ENCODE measurements around the gene KCNA3.
"Not testable (repeated sequence)": the region's sequence is repeated elsewhere in the genome, so short reads cannot be mapped to it uniquely, and the experiment has no call there.

The KCNA3 gene

GRCh38 chr1:110676970-110677369 is 2.2 kb upstream of the KCNA3 start:
- DNase-seq: no peak

GRCh38 chr1:110675060-110675791 is 486 bp upstream of the KCNA3 start:
- no peak for DNase-seq

DNA sequence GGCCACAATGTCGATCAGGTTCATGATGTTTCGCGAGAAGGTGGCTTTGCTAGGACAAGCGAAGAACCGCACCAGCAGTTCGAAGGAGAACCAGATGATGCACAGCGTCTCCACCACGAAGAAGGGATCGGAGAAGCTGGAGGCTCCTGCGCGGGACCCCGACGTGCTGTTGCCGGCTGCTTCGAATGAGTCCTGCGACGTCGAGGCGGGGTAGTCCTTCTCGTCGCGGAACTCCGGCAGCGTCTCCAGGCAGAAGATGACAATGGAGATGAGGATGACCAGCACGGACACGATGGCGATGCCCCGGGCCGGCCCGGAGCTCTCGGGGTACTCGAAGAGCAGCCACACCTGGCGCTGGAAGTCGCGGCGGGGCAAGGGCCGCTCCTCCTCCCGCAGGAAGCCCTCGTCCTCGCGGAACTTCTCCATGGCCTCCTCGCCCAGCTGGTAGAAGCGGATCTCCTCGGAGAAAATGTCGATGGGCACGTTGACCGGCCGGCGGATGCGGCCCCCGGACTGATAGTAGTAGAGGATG is 869 bp downstream of the KCNA3 start:
- no peak for DNase-seq

DNA sequence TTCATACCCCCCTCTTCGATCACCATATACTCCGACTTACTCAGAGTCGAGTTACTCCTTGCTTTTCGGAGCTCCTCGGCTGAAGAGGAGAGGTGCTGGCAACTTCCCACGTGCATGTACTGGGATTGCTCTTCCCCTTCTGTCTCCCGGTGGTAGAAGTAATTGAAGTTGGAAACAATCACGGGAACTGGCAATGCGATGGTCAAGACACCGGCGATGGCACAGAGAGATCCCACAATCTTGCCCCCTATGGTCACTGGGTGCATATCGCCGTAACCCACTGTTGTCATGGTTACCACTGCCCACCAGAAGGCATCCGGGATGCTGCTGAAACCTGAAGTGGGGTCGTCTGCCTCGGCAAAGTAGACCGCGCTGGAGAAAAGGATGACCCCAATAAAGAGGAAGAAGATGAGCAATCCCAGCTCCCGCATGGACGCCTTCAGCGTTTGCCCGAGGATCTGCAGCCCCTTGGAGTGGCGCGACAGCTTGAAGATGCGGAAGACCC is 1.5 kb downstream of the KCNA3 start:
- DNase-seq: peak; percentile 41

DNA sequence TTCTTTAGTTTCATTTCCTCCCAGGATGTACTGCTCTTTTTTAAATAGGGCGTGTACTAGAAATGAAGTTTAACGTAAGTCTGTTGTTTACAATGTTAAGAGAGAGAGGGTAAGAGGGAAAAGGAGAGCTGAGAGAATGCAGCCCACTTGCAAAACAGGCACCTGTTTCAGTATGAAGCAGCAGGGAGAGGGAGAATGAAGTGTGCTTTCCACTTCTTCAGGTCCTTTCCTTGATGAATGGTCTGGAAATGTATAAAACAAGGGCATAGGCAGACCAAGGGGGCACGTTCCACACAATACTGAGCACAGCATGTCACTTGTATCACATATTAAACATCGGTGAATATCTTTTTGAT is 2.0 kb downstream of the KCNA3 start:
- DNase-seq: peak; percentile 44

DNA sequence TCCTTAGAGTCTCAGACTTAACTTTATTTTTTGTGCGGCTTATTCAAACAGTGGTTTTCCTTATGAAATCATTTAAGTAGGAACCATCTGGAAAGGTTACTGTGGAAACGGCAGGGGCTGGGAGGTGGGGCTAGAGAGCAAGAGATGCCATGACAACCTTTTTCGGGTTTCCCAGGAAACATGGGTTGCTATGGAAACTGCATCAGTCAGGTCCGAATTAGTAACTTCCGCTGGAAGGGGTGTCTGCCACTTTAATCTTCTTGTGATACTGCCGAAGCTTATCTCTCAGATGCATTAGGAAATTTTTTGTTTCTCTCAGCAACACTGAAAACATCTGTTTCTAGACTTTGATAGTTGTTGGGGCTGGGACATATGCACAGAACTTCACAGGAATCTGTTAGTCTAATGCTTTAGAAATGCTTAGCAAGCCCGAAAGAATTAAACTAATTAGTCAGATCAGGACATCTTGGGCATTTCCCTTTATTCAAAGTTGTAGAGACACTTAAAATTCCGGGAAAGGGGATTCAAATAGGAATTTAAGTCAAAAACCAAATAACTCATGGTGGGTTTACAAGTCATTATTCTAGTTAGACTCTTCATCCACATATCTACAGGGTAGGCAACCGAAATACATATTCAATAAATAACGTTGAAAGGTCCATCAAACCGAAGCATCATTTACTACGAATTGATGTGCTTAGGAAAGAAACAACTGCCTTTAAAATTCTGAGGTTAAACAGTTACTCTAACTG is 2.6 kb downstream of the KCNA3 start:
- peak; percentile 79 for DNase-seq

- no peak for DNase-seq
Measured at GRCh38 chr1:110671361-110671760, 3.4 kb downstream of the KCNA3 start.

DNA sequence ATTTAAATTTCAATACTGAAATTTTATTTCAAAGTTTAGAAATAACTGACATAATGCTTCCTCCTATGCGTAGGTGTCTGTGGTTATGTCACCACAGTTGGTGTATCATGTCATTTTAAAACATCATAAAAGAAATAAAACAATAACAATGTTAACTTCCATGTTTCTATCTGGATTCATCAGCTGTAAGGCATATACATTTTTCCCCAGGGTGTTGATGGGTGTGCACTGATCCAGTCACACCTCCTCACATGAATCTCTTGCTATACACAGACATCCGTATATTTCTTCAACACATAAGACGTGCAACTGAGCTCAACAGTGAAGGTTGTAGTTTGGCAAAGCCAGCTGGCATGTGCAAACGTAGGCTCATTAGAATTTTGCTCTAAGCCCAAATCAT is 6.2 kb downstream of the KCNA3 start:
- no peak for DNase-seq

- DNase-seq: no peak
Measured at GRCh38 chr1:110667776-110668175, 7.0 kb downstream of the KCNA3 start.

GRCh38 chr1:110663241-110663640 is 11.5 kb downstream of the KCNA3 start:
- no peak for DNase-seq

DNA sequence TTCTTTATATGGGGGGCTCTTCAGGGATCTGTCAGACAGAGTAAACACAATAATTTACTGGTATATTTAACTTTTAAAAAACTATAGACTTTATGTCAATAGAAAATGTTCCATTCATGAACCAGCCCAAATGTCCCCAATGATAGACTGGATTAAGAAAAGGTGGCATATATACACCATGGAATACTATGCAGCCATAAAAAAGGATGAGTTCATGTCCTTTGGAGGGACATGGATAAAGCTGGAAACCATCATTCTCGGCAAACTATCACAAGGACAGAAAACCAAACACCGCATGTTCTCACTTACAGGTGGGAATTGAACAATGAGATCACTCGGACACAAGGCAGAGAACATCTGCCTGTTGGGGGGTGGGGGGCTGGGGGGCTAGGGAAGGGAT is 15.2 kb downstream of the KCNA3 start:
- not testable (repeated sequence) for DNase-seq

DNA sequence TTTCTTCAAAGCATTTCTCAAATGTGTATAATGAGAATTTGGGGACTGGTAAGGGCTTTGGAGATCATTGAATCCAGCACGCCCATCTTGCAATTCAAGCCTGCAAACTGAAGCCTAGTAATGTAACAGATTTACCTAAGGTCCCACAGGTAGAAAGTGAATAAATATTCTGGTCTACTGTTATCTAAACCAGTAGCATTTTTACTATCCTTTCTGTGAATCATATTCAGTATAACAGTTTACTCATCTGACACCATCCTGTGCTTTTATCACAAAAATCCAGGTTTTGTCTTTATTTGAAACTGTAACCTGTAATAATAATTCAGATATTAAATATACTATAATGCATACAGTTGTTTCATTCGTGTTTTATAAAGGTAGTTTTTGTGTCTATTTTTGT is 17.4 kb downstream of the KCNA3 start:
- DNase-seq: no peak

GRCh38 chr1:110650609-110651008 is 24.1 kb downstream of the KCNA3 start:
- DNase-seq: no peak

GRCh38 chr1:110648417-110648816 is 26.3 kb downstream of the KCNA3 start:
- DNase-seq: no peak

GRCh38 chr1:110647254-110647891 is 27.4 kb downstream of the KCNA3 start:
- no peak for DNase-seq

- DNase-seq: no peak
Measured at GRCh38 chr1:110645821-110646735, 28.7 kb downstream of the KCNA3 start.

GRCh38 chr1:110645211-110645610 is 29.5 kb downstream of the KCNA3 start:
- DNase-seq: no peak

DNA sequence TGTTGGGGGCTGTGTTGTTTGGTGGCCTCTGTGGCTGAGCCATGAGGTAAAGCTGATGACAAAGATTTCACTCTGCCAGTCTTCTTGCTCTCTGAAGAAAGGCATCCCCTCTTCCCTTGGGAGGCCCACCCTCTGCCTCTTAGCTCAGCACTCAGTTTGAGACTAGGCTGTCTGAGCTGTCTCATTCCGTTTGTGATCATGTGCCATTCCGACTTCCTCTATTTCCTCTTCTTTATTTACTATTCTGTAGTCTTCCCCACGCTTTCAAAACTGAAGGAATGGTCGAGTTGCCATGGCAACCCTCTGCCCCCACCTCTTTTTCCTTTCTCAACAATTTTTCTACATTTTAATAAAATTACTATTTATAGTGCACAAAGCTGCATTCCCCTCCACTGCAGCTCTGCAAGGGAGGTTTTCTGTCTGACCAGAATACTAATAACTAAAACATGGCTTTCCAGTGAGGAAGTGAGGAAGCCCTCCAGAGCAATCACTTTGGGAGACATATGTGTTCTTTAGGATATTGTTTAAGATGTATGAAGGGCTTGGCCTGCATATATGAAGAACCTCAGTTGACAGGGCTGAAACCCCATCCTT is 30.8 kb downstream of the KCNA3 start:
- DNase-seq: no peak

GRCh38 chr1:110639724-110640386 is 34.9 kb downstream of the KCNA3 start:
- no peak for DNase-seq

DNA sequence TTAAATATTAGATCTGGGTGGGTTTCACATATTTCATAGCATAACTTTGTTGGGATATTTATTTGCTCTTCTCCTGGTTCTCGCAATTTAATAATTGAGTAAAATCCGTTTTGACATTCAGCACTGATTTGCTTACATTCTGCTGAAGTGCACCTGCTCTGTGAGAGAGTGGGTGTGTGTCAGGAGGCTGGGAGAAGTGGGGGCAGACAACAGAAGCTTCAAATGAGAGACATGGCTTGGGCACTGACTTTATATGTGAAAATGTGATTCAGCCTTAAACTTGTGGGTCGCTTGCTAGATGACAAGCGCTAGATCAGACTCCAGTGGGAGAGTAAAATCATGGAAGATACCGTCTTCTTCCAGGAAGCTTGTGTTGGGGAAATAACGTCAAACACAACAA is 36.2 kb downstream of the KCNA3 start:
- DNase-seq: no peak

DNA sequence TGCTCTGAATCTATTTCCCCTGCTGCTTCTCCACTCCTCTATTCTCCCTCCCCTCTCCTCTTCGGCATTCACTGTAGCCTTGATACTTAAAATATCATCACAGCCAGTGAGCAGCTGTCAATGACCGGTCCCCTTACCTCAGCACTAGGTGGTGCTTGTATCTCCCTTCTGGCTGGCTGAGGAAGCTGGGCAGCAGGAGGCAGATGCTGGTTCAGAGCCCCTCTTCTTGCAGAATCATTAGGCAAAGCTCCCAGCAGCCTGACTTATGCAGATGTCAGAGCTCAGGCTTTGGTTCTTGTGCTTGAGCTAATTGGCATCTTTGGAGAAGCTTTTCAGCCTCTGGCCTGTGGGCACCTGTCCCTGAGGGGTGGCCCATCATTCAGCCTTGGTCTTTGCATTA is 36.7 kb downstream of the KCNA3 start:
- DNase-seq: no peak

DNA sequence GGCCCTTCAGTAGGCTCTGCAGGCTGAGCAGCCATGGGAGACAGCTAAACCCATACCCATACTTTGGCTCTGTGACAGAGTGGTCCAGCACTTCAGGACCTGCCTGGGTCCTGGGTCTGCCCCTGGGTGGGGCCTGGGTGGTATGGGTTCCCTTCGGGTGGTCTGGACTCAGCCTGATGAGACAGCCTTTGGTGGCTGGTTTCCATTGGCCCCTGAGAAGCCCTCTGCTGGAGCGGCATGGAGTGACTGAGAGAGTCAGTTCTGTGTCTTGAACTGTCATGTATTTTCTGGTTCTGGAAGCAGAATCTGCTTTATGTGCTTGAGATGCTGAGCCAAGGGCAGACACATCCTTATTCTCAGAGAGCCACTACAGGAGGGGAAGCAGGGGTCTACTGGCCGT is 37.3 kb downstream of the KCNA3 start:
- no peak for DNase-seq

Data from stimulated activated CD8-positive, alpha-beta memory T cell treated with anti-CD3 and anti-CD28 coated beads, Interleukin-4, amount 100 ng/mL, for 48 hours (primary cell).